GM12872 (cell line): ENCODE results near the gene NBAS.

ENCODE experiments used
- TF ChIP-seq, protein P1 (sequence below): IDR thresholded peaks from 3 replicates; pipeline ENCODE4 v1.5.1; 2011; ENCODE audit warnings: low read depth, mild to moderate bottlenecking, low read length, moderate library complexity; ENCODE audit not compliant: insufficient read depth

Gene NBAS

DNA sequence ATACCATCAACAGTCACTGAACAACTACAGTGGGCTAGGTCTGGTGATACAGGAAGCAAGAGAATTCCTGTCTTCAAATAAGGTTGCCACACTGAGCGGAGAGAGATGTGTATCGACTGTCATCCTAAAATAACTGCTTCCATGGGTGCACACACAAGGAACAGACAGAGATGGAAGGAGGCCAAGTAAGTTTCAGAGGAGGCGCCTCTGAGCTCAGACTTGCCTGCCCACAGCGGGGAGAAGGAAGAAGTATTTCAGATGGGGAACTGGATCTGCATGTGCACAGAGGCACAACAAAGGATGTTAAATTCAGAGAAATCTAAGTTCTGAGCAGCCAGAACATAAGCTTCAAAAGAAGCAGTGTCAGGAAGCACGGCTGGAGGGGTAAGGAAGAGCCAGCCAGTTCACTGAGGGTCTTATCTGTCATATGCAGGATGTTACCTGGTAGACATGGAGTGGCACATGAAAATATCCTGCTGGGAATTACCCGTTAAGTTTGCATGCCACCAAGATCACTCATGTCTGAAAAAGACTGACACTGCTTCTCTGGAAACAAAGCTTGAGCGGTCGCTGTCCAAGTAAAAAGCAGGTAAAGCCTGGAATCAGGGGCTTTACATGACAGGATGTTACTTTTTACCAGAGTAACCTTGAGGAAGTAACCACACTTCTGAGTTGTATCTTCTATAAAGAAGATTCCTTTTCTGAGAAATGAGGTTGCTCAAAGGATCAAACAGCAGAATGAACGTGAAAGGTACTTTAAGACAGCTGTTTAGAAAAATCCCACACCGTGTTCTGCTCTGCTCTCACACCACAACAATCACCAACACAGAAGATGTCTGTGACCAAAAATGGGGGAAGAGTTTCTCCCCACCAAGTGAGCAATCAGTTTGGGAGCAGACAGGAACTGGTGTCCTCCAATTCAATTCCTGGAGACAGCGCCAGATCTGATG, 260.2 kb downstream of the NBAS start:
- TF ChIP-seq, protein P1, sequence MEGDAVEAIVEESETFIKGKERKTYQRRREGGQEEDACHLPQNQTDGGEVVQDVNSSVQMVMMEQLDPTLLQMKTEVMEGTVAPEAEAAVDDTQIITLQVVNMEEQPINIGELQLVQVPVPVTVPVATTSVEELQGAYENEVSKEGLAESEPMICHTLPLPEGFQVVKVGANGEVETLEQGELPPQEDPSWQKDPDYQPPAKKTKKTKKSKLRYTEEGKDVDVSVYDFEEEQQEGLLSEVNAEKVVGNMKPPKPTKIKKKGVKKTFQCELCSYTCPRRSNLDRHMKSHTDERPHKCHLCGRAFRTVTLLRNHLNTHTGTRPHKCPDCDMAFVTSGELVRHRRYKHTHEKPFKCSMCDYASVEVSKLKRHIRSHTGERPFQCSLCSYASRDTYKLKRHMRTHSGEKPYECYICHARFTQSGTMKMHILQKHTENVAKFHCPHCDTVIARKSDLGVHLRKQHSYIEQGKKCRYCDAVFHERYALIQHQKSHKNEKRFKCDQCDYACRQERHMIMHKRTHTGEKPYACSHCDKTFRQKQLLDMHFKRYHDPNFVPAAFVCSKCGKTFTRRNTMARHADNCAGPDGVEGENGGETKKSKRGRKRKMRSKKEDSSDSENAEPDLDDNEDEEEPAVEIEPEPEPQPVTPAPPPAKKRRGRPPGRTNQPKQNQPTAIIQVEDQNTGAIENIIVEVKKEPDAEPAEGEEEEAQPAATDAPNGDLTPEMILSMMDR, result no peak

DNA sequence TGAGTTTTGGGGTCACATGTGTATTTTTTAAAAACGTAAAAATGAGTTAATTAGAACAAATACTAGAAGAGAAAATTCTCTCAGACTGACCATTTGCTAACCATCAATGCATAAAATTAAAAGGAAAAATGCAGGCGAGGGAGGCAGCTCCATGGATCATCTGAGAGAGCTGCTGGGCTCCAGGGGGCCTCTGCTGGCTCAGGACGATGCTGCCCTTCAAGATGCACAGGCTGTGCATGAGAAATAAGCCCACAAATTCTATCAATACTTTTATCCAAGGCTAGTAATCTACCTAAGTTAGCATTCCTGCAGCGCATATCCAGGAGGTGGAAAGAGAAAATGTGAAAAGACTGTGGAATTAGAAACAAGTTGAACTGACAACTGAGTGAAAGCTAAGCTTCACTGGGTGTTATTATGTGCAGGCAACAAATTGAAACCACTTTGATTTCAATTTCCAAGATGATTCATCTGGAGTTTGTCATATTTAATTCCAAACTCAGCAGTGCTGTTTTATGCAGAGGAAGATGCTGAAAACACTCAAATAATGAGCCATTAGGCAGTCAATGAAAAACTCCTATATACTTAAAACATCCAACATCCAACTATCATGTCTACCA, 261.1 kb downstream of the NBAS start:
- TF ChIP-seq, protein P1, result no peak

DNA sequence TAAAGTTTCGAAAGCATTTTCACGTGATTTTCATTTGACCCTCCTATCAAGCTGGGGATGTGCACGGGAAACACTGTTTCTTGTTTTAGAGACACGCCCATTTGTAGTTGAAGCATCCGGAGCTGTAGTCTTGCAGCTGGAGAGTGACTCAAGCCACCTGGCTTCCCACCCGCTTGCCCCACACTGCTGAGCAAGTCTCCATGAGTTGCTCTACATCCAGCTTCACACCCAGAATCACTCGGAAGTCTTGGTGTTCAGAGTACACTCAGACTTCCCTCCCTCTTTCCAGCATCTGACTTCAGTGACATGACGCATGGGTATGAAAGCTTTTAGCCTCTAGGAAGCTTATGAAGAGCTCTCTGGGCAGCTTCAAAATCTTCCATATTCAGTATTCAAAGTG, 262.4 kb downstream of the NBAS start:
- TF ChIP-seq, protein P1, result no peak

DNA sequence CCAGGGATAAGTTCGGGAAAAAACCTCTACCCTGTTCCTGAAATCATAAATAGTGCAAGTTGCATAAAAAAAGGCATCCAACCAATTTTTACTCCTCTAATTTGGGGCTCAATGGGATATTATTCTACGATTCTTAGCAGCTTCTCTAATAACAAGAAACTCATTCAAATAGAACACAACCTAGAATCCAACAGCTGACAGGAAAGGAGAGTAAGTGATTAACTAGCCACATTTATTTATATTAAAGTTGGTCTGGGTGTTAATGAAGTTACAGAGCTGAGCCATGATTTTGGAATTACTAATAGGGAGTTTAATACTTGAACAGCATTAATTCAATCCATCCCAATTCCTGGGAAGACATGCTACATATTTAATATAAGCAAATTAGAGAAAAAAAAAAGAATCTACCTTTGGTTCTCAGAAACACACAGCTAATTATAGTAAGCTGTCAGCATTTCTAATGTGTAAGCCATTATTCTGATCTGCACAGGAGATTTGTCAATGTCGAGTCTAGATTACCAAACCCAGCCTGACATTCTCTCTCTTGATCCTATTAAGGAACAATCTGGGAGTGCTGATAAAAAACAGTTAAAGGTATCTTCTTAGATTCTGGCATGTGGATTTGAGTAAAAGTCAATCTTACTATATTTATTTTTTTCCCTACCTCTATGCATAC, 267.7 kb downstream of the NBAS start:
- TF ChIP-seq, protein P1, result no peak

DNA sequence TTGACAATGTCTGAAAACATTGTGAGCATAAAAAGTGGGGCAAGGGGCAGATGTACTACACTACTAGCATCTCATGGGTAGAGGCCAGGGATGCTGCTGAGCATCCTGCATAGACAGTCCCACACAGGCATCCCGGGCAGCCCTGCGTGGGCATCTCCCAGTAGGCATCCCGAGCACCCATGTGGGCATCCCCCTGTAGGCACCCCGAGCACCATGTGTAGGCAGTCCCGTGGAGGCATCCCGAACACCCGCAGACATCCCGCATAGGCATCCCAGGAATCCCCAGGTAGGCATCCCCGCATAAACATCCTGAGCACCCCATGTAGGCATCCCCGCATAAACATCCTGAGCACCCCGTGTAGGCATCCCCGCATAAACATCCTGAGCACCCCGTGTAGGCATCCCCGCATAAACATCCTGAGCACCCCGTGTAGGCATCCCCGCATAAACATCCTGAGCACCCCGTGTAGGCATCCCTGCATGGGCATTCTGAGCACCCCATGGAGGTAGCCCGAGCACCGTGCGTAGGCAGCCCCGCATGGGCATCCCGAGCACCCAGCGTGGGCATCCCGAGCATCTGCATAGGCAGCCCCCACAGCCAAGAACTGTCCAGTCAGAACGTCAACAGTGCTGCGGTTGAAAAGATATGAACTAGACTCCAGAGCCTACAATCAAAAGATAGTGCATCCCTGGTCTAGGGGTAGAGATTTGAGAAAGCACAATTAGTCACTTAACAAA, 273.5 kb downstream of the NBAS start:
- TF ChIP-seq, protein P1, result no peak

DNA sequence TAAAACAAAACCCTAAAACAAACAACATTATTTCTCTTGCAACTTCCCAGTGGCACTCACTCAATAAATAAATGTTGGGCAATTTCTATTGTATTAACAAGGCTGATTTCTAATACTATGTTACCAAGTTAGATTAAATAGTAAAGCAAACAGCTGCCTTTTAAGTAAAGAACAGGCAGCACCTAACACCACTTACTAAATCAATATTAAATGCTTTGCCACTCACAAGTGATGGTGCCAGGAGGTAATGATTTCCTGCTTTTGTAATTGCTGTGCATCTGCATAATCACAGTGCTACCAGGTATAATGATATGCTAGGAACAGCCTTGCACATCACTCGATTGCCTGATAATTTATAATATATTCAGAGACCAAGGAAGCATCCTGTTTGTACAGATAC, 276.5 kb downstream of the NBAS start:
- TF ChIP-seq, protein P1, result no peak
